Erythroblast (primary cell): ENCODE results near the gene AHNAK.

Source experiments
- GATA1 ChIP-seq: IDR thresholded peaks from 2 replicates; pipeline ENCODE4 v1.6.1; 2011; ENCODE audit warnings: low read depth, mild to moderate bottlenecking, control low read depth, low read length, moderate library complexity
- POLR2A ChIP-seq: IDR thresholded peaks from 2 replicates; pipeline ENCODE4 v1.6.1; 2011; ENCODE audit warnings: mild to moderate bottlenecking, low read length

GRCh38 chr11:62566247-62566646 is 19.6 kb upstream of the AHNAK start:
- no peak for TF ChIP-seq POLR2A
- no peak for TF ChIP-seq GATA1
